ENCODE data around the gene MACF1. TPM values are rescaled to one million over a fixed set of nuclear protein-coding genes. Genes with fewer than 3 reads are reported as not detected.

MACF1 gene
- total and polyA plus RNA-seq, 4 donors, result 23.3 to 216 (median 51.2) TPM

DNA sequence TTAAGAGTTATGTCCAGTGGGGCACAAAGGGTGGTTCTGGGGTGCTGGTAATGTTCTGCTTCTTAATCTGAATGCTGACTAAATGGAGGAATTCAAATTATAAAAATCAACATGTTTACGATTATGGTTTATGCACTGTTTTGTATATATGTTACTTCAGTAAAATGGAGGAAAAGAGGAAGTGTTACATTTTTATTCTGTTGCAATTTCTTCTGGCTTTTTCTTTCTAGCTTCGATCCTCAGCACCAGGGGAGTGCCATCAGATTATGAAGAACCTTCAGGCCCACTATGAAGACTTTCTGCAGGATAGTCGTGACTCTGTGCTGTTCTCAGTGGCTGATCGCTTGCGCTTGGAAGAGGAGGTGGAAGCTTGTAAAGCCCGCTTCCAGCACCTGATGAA is 105.5 kb downstream of the MACF1 start:
- Histone ChIP-seq H3K4me3 (ENCODE audit: low read depth in 1 of 3, low read length in 3 of 3) (no peak overlapping the region), H3K36me3 (ENCODE audit: control insufficient read depth in 4 of 4, insufficient read depth in 3 of 4, low read depth in 1 of 4, low read length in 3 of 4) (peaks cover 8 to 57% (median 47%) of the 10 kb centered on the region in 4 donors), H3K9ac (ENCODE audit: low read depth in 1 of 2, low read length in 2 of 2) (no peak overlapping the region), H3K9me3 (ENCODE audit: control insufficient read depth in 4 of 4, low read length in 3 of 4) (no peaks in the 10 kb centered on the region), H3K27me3 (ENCODE audit: control insufficient read depth in 4 of 4, insufficient read depth in 4 of 4, low read length in 3 of 4) (no peaks in the 10 kb centered on the region), H3K27ac (ENCODE audit: low read depth in 1 of 2, low read length in 2 of 2) (no peak overlapping the region), H3K4me1 (ENCODE audit: control insufficient read depth in 4 of 4, insufficient read depth in 4 of 4, low read length in 3 of 4) (no peaks in the 10 kb centered on the region)
- no peak for DNase-seq (ENCODE audit: low spot score)
- TF ChIP-seq NR2F2 (IDR thresholded peaks at IDR 0.05) (no peak), HNF4G (IDR thresholded peaks at IDR 0.05) (no peak), SP1 (IDR thresholded peaks at IDR 0.05) (no peak), GABPA (IDR thresholded peaks at IDR 0.05 in 1 of 2, conservative IDR thresholded peaks at IDR 0.05 in 1 of 2) (no peak), FOXA1 (IDR thresholded peaks at IDR 0.05) (no peak), FOXA2 (IDR thresholded peaks at IDR 0.05) (no peak), YY1 (IDR thresholded peaks at IDR 0.05) (no peak), TAF1 (conservative IDR thresholded peaks at IDR 0.05) (no peak), JUND (IDR thresholded peaks at IDR 0.05) (no peak), RAD21 (IDR thresholded peaks at IDR 0.05) (no peak), RXRA (IDR thresholded peaks at IDR 0.05) (no peak)
- TF ChIP-seq, protein P1, sequence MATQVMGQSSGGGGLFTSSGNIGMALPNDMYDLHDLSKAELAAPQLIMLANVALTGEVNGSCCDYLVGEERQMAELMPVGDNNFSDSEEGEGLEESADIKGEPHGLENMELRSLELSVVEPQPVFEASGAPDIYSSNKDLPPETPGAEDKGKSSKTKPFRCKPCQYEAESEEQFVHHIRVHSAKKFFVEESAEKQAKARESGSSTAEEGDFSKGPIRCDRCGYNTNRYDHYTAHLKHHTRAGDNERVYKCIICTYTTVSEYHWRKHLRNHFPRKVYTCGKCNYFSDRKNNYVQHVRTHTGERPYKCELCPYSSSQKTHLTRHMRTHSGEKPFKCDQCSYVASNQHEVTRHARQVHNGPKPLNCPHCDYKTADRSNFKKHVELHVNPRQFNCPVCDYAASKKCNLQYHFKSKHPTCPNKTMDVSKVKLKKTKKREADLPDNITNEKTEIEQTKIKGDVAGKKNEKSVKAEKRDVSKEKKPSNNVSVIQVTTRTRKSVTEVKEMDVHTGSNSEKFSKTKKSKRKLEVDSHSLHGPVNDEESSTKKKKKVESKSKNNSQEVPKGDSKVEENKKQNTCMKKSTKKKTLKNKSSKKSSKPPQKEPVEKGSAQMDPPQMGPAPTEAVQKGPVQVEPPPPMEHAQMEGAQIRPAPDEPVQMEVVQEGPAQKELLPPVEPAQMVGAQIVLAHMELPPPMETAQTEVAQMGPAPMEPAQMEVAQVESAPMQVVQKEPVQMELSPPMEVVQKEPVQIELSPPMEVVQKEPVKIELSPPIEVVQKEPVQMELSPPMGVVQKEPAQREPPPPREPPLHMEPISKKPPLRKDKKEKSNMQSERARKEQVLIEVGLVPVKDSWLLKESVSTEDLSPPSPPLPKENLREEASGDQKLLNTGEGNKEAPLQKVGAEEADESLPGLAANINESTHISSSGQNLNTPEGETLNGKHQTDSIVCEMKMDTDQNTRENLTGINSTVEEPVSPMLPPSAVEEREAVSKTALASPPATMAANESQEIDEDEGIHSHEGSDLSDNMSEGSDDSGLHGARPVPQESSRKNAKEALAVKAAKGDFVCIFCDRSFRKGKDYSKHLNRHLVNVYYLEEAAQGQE (IDR thresholded peaks at IDR 0.05), result no peak
- TF ChIP-seq, protein P2, sequence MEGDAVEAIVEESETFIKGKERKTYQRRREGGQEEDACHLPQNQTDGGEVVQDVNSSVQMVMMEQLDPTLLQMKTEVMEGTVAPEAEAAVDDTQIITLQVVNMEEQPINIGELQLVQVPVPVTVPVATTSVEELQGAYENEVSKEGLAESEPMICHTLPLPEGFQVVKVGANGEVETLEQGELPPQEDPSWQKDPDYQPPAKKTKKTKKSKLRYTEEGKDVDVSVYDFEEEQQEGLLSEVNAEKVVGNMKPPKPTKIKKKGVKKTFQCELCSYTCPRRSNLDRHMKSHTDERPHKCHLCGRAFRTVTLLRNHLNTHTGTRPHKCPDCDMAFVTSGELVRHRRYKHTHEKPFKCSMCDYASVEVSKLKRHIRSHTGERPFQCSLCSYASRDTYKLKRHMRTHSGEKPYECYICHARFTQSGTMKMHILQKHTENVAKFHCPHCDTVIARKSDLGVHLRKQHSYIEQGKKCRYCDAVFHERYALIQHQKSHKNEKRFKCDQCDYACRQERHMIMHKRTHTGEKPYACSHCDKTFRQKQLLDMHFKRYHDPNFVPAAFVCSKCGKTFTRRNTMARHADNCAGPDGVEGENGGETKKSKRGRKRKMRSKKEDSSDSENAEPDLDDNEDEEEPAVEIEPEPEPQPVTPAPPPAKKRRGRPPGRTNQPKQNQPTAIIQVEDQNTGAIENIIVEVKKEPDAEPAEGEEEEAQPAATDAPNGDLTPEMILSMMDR (IDR thresholded peaks at IDR 0.05; ENCODE audit: low read depth, low read length, missing input control), result no peak
- TF ChIP-seq, protein P3, sequence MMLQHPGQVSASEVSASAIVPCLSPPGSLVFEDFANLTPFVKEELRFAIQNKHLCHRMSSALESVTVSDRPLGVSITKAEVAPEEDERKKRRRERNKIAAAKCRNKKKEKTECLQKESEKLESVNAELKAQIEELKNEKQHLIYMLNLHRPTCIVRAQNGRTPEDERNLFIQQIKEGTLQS (IDR thresholded peaks at IDR 0.05), result no peak
- TF ChIP-seq, protein P4, sequence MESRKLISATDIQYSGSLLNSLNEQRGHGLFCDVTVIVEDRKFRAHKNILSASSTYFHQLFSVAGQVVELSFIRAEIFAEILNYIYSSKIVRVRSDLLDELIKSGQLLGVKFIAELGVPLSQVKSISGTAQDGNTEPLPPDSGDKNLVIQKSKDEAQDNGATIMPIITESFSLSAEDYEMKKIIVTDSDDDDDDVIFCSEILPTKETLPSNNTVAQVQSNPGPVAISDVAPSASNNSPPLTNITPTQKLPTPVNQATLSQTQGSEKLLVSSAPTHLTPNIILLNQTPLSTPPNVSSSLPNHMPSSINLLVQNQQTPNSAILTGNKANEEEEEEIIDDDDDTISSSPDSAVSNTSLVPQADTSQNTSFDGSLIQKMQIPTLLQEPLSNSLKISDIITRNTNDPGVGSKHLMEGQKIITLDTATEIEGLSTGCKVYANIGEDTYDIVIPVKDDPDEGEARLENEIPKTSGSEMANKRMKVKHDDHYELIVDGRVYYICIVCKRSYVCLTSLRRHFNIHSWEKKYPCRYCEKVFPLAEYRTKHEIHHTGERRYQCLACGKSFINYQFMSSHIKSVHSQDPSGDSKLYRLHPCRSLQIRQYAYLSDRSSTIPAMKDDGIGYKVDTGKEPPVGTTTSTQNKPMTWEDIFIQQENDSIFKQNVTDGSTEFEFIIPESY (IDR thresholded peaks at IDR 0.05), result no peak
- TF ChIP-seq, protein P5, sequence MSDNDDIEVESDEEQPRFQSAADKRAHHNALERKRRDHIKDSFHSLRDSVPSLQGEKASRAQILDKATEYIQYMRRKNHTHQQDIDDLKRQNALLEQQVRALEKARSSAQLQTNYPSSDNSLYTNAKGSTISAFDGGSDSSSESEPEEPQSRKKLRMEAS (IDR thresholded peaks at IDR 0.05), result no peak
- 95% methylated on average over 6 of the region's 6 CpGs for WGBS

DNA sequence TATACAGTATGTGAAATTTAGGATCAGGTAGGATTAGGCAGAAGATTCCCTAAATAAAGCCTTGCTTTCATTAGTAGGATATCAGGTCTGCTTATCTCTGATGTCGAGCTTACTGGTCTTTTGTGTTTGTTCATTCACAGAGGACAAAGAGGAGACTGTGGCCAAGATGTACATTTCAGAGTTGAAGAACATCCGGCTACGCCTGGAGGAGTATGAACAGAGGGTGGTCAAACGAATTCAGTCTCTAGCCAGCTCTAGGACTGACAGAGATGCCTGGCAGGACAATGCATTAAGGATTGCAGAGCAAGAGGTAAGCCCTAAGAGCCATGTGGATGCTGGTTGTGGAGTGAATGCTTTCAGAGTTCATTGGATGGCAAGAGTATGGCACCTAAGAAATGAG is 106.2 kb downstream of the MACF1 start:
- no peaks in the 10 kb centered on the region for H3K27me3 ChIP-seq (ENCODE audit: control insufficient read depth in 4 of 4, insufficient read depth in 4 of 4, low read length in 3 of 4)
- H3K9ac ChIP-seq (ENCODE audit: low read depth in 1 of 2, low read length in 2 of 2), result no peak overlapping the region
- no peaks in the 10 kb centered on the region for H3K9me3 ChIP-seq (ENCODE audit: control insufficient read depth in 4 of 4, low read length in 3 of 4)
- no peaks in the 10 kb centered on the region for H3K4me1 ChIP-seq (ENCODE audit: control insufficient read depth in 4 of 4, insufficient read depth in 4 of 4, low read length in 3 of 4)
- H3K36me3 ChIP-seq (ENCODE audit: control insufficient read depth in 4 of 4, insufficient read depth in 3 of 4, low read depth in 1 of 4, low read length in 3 of 4), result peaks cover 8 to 61% (median 53%) of the 10 kb centered on the region in 4 donors
- no peak overlapping the region for H3K4me3 ChIP-seq (ENCODE audit: low read depth in 1 of 3, low read length in 3 of 3)
- 91% methylated on average over 4 of the region's 4 CpGs for WGBS
- no peak overlapping the region for H3K27ac ChIP-seq (ENCODE audit: low read depth in 1 of 2, low read length in 2 of 2)
- no peak for DNase-seq (ENCODE audit: low spot score)
- TF ChIP-seq JUND (IDR thresholded peaks at IDR 0.05) (no peak), NR2F2 (IDR thresholded peaks at IDR 0.05) (no peak), SP1 (IDR thresholded peaks at IDR 0.05) (no peak), FOXA1 (IDR thresholded peaks at IDR 0.05) (no peak), HNF4G (IDR thresholded peaks at IDR 0.05) (no peak), EGR1 (IDR thresholded peaks at IDR 0.05; ENCODE audit: low read depth in 2 of 2) (no peak), FOXA2 (IDR thresholded peaks at IDR 0.05) (no peak), RAD21 (IDR thresholded peaks at IDR 0.05) (no peak), GABPA (IDR thresholded peaks at IDR 0.05 in 1 of 2, conservative IDR thresholded peaks at IDR 0.05 in 1 of 2) (no peak), RXRA (IDR thresholded peaks at IDR 0.05) (no peak), TAF1 (conservative IDR thresholded peaks at IDR 0.05) (no peak)
- TF ChIP-seq, protein P5 (IDR thresholded peaks at IDR 0.05), result no peak
- TF ChIP-seq, protein P2 (IDR thresholded peaks at IDR 0.05; ENCODE audit: low read depth, low read length, missing input control), result no peak
- TF ChIP-seq, protein P1 (IDR thresholded peaks at IDR 0.05), result no peak
